SKM-1 (cell line): Measurements from ENCODE around the gene ARSH.
"Not testable (repeated sequence)": the region's sequence is repeated elsewhere in the genome, so short reads cannot be mapped to it uniquely, and the experiment has no call there.

Experiments
- DNase-seq: peaks from one replicate; lab custom pipeline; 2025; ENCODE audit not compliant: unreplicated experiment; lab: John Stamatoyannopoulos, UW

ARSH gene

GRCh38 chrX:3006495-3006894 is at the start of gene ARSH:
Gene ARSH, plus strand, starts transcription at chrX:3006546. Its CDS starts 67 bp downstream, at chrX:3006613.
- no peak for DNase-seq

GRCh38 chrX:2958199-2958598 is 48.1 kb upstream of the ARSH start:
- no peak for DNase-seq

GRCh38 chrX:2960861-2961515 is 45.4 kb upstream of the ARSH start:
- DNase-seq, result no peak

GRCh38 chrX:2962381-2962780 is 44.0 kb upstream of the ARSH start:
- no peak for DNase-seq

GRCh38 chrX:2963449-2963848 is 42.9 kb upstream of the ARSH start:
- DNase-seq, result not testable (repeated sequence)

- not testable (repeated sequence) for DNase-seq
Measured at GRCh38 chrX:2963992-2964794, 42.2 kb upstream of the ARSH start.

- no peak for DNase-seq
Measured at GRCh38 chrX:2965965-2966364, 40.4 kb upstream of the ARSH start.

- no peak for DNase-seq
Measured at GRCh38 chrX:2967012-2967411, 39.3 kb upstream of the ARSH start.

- DNase-seq, result no peak
Measured at GRCh38 chrX:2967584-2967983, 38.8 kb upstream of the ARSH start.

GRCh38 chrX:2967998-2968909 is 38.1 kb upstream of the ARSH start:
- DNase-seq, result no peak

GRCh38 chrX:2969021-2969420 is 37.3 kb upstream of the ARSH start:
- no peak for DNase-seq

- no peak for DNase-seq
Measured at GRCh38 chrX:2972391-2972790, 34.0 kb upstream of the ARSH start.

- no peak for DNase-seq
Measured at GRCh38 chrX:2974961-2975360, 31.4 kb upstream of the ARSH start.

- not testable (repeated sequence) for DNase-seq
Measured at GRCh38 chrX:2978639-2979038, 27.7 kb upstream of the ARSH start.

GRCh38 chrX:2984342-2984741 is 22.0 kb upstream of the ARSH start:
- no peak for DNase-seq

GRCh38 chrX:2989565-2989964 is 16.8 kb upstream of the ARSH start:
- no peak for DNase-seq

- DNase-seq, result no peak
Measured at GRCh38 chrX:3010532-3010931, 4.2 kb downstream of the ARSH start.

- DNase-seq, result no peak
Measured at GRCh38 chrX:3017492-3017891, 11.1 kb downstream of the ARSH start.

- no peak for DNase-seq
Measured at GRCh38 chrX:3024176-3024575, 17.8 kb downstream of the ARSH start.

- DNase-seq, result no peak
Measured at GRCh38 chrX:3026074-3026815, 19.9 kb downstream of the ARSH start.

GRCh38 chrX:3029129-3029528 is 22.8 kb downstream of the ARSH start:
- no peak for DNase-seq
